ENCODE data around the gene TMC8.

TMC8 gene

GRCh38 chr17:78124081-78124835 lies 6.3 kb upstream of the TMC8 start:
- DNase-seq (ENCODE audit: low read depth, low spot score): no peak

- DNase-seq (ENCODE audit: low read depth, low spot score): no peak
Measured at GRCh38 chr17:78124836-78125137, 5.8 kb upstream of the TMC8 start.

DNA sequence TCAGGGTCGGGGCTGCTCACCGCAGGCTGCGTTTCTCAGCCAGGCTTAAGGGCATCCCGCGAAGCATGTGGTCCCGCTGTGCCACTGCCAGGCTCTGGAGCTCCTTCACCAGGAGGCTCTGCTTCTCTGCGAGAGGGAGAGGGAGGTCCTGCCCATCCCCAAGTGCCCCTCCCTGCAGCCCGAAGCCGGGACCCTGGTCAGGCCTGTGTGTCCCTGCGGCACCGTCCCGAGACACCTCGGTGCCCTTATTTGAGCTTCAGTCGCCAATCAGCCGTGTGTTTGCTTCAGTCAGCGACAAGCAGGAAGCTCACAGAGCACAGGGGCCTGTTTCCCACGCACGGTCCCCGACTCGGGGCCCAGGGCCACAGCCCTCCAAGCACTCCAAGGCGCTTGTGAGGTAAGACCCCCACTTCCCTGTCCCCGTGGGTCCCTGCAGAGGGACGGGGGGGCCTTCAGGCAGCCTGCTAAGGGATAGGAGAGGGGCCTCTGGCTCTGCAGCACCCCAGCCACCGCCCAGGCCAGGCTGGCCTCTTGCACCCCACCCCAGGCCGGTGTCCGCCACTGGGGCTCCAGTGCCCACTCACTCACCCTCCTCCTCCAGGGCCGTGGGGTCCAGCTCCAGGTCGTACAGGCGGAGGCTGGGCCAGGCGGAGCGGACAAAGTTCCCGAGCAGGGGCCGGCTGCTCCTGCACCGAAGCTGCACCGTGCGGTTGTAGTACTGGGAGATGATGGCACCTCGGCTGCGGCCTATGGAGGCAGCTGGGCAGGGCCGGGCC lies 5.2 kb upstream of the TMC8 start:
- no peak for DNase-seq (ENCODE audit: low read depth, low spot score)

DNA sequence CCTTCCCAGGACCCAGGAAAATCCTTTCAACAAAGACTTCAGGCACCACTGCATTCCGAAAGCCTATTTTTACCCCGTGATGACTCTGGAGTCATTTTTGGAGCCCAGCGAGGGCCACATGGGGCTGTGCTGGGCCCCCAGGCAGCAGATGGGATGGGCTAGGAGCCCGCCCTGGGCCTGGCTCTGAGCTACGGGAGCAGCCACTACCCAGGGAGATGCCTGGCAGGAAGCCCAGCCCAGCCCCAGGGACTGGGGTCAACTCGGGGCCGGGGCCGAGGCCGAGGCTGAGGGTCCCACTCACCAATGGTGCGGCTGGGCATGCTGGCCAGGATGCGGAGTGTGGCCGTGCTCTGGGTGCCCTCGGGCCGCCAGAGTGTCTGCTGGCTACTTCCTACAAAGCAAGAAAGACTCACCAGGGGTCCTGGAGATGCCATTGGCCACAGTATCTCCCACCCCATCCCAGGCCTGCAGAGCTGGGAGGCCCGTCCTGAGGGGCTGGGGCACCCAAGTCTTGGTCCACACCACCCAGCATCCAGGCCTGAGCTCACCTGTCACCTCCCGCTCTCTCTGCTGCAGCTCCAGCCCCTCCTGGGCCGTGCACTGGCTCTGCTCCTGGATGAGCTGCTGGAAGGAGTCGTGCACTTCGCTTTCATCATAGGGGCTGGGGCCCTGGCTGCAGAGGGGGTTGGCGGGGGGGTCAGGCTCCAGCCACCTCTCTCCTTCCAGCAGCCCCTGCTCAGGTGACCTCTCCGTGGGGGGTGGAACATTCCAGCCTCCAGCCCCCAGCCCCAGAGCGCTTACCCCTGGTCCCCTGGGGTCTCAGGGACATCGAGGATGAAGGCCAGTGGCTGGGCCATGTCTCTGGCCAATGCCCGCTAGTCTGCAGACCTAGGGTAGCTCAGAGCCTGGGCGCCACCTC lies 4.3 kb upstream of the TMC8 start:
- DNase-seq (ENCODE audit: low read depth, low spot score): no peak

DNA sequence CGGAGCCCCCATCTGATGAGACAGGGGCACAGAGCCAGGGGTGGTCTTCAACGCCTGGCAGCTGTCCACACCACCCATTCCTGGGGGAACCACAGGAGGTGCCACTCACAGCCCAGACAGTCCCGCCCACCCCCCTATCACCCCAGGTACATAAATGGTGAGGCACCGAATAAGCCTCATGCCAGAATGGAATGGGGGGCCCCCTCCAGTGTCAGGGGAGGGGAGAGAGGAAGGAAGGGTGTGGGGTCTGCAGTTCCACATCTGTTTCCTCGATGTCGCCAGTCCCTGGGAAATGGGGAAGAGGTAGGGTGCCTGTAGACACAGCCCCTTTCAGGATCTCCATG lies 3.7 kb upstream of the TMC8 start:
- no peak for DNase-seq (ENCODE audit: low read depth, low spot score)

DNA sequence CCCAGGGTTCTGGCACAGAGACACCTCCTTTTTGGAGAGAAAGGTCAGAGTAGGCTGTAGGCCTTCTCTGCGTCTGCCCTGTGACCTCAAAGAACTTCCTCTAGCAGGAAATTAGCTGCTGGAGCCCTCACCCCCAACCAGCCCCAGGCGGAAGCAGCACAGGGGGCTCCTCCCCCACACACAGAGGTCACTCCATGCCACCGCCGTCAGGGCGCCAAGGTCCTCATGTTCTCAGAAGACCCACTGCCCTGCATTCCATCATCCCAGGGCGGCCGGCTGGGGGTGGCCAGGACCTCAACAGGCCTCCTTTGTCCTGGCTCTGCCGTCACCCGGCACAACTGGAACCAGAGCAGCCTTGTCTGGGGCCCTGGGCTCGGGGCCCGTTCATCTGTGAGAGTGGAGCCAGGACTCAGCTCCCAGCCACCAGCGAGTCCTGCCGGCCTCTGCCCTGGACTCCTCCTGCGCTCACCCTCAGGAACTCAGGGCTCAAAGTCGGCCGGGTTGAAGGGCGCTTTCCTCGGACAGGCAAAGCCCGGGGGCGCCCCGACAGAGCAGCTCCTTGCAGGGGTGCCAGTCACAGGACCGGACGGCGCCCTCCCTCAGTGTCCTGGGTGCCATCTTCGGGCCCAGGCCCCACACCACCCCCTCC lies 3.2 kb upstream of the TMC8 start:
- DNase-seq (ENCODE audit: low read depth, low spot score): no peak

GRCh38 chr17:78127888-78128550 lies 2.6 kb upstream of the TMC8 start:
- no peak for DNase-seq (ENCODE audit: low read depth, low spot score)

DNA sequence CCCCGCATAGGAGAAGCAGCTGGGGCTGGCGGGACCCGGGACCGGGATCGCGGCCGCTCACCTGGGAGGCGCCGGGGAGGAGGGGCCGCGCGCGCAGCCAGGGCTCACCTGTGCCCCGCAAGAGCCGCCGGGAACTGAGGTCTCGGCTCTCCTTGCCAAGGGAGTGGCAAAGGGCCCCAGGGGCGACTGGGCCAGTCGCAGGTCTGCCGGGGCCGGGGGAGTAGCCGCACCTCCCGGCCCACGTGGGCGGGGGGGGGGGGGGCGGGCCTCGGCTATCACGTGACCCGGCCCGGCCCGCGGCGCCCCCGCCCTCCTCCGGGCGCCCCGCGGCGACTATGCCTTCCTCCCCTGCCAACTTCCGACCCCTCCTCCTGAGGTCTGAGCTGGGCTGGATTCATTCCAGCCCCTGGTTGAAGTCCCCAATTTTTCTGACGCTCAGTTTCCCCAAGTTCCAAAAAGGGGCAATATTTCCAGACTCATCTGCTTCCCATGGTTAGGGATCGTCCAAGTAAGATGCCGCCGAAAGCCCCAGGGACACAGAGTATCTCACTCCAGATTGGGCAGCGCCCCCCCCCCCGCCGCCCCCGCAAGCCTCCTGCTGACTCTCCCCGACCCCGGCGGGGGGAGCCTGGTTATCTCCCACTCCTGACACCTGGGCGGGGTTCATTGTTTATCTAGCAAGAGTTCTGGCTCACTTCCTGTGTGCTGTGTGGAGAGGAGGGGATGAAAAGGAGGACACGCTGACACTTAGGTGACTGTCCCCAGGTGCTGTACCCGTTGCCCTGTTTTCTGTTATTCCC lies 1.8 kb upstream of the TMC8 start, which contains the start of gene TMC6:
Gene TMC6, minus strand, starts transcription at position 205 of the 800 bp plus-strand sequence. CDS start 1,923 bp downstream, outside the sequence.
- no peak for DNase-seq (ENCODE audit: low read depth, low spot score)

DNA sequence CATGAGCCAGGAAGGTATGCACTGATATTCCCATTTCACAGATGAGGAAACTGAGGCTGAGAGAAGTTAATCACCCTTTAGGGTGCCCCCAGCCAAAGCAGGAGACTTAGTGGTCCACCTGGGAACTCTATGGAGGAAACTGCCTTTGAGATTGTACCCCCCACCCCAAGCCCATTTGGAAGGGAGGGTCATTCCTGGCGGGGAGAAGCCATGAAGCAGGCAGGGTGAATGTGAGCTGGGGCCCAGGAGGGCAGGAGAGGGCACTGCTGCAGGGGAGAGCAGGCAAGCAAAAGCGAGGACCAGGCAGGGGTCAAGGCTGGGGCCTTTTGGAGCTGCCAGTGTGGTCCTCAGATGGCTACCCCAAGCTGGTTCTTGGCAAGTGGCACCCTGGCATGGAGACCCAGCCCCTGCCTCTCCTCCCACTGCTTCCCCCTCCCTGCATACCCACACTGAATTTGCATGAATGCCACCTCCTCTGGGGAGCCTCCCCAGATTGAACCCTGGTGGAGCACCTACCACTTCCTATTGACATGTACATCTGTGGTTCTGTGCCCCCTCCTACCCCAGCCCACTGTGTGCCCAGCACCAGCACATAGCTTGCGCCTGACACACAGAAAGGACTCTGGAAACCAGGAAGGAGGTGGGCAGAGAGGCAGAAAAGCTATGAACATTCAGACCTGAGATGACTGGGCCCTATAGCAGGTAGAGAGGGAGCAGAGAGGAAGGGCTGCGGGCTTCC lies 1.1 kb upstream of the TMC8 start:
- DNase-seq (ENCODE audit: low read depth, low spot score): no peak

DNA sequence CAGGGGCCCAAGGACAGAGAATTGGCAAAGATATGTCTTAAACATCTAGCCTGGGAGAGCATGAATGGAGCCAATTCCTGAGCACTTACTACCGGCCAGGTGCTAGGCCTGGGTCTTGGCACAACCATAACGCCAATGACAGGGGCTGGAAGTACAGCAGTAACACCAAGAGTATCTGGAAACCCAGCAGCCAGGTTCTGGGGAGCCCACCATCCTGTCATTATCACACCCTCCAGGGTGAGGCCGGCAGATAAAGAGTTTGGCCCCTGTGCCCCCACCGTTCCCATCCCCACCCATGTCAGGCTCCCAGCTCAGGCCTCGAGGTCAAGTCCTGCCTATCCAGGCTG lies 508 bp upstream of the TMC8 start:
- no peak for DNase-seq (ENCODE audit: low read depth, low spot score)

- no peak for DNase-seq (ENCODE audit: low read depth, low spot score)
Measured at GRCh38 chr17:78131172-78132083, 857 bp downstream of the TMC8 start.

GRCh38 chr17:78132084-78132676 lies 1.6 kb downstream of the TMC8 start:
- DNase-seq (ENCODE audit: low read depth, low spot score): no peak

DNA sequence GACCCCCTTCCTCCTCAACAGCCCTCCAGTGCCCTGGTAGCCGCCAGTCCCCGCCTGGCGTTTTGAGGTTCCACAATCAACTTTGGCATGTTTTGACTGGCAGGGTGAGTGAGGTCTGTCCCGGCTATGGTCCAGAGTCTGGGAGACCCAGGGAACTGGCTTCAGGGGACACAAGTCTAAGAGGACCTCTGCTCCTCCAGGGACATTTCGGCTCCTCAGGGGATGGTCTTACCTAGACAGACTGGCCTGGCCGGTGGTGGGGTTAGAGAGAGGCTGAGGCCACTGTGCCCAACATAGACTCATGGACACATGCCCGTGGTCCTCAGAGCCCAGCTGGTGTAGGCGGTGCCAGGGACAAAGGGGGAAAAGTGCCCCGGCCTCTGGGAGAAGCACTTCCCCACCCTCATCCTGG lies 2.2 kb downstream of the TMC8 start:
- DNase-seq (ENCODE audit: low read depth, low spot score): no peak

DNA sequence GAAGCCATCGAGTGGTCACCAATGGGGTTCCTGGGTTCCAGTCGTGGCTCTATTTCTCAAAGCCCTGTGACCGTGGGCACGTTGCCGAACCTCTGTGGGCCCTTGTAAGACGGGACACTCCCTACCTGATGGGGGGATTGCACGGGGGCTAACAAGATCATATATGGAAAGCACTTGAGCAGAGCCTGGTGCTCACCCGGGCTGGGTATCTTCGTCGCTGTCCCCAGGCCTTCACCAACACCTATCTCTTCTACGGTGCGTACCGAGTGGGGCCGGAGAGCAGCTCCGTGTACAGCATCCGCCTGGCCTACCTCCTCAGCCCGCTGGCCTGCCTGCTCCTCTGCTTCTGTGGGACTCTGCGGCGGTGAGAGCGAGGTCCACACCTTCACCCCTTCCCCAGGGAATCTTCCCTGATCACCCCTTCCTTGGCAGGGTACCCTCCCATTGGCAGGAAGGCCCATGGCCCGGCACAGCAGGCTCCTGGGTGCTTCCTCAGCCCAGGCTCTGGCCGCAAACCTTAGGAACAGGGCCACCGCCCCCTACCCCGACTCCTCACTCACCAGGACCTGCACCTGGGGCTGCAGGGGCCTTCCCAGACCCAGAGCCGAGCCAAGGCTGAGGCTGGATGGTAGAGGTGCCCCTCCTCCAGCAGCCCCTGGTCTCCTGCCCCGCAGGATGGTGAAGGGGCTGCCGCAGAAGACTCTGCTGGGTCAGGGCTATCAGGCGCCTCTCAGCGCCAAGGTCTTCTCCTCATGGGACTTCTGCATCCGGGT lies 2.8 kb downstream of the TMC8 start:
- no peak for DNase-seq (ENCODE audit: low read depth, low spot score)

DNA sequence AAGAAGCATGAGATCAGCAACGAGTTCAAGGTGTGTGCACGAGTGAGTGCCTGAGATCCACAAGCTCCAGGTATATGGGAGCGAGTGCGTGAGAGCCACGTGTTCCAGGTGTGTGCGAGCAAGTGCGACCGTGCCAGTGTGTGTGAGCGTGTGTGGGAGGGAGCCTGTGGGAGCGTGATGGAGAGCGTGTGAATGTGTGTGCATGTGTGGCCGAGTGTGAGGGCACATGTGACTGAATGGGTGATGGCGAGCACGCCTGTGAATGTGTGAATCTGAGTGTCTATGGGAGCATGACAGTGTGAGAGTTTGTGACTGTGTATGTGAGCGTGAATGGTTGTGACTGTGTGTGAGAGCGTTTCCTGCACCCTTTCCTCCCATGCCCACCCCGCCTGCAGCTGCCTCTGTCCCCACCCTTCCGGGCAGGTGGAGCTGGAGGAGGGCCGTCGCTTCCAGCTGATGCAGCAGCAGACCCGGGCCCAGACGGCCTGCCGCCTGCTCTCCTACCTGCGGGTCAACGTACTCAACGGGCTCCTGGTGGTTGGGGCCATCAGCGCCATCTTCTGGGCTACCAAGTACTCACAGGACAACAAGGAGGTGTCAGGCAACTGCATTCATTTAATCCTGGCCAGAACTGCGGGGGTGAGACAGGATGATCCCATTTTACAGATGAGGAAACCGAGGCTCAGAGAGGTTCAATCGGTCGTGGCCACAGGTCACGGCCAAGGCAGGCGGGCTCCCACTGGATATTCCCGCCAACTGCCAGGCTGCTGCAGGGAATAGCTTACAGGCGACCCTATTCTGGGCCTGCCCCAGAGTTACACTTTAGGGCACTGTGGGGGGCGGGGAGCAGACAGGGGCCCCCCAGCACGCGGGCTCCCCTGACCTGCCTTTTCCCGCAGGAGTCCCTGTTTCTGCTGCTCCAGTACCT lies 3.7 kb downstream of the TMC8 start:
- peak; percentile 73 for DNase-seq (ENCODE audit: low read depth, low spot score)

DNA sequence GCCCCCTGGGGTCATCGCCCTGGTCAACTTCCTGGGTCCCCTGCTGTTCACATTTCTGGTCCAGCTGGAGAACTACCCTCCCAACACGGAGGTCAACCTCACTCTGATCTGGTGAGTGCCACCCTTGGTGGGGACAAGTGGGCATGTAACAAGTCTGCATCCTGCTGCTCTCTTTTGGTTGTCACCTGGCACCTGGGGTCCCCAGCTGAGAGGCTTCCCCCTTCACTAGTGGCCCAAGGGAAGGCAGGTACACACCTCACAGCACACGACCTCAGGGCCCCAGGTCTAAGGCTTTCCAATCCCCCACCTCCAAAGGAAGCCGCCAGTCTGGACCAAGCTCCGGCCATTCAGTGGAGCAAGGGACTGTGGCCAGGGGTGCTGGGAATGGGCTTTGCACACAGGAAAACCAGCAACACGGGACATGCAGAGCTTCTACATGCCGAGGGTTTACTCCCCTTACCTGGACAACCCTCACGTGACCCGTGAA lies 4.4 kb downstream of the TMC8 start:
- DNase-seq (ENCODE audit: low read depth, low spot score): no peak

Measured in iPS DF 19.7 (cell line).